KMS-11 (cell line): ENCODE measurements around the gene HSD17B3.

ENCODE experiments used
- H2AFZ ChIP-seq: fragments of 200-600 bp; sonication (generic); 2 replicates; pipeline ENCODE4 v1.6.1; 2016; ENCODE audit warnings: antibody characterized with exemption, mixed run types, low read depth
- H3K27ac ChIP-seq: fragments of 200-600 bp; sonication (generic); 2 replicates; pipeline ENCODE4 v1.6.1; 2016; ENCODE audit warnings: mild to moderate bottlenecking, mixed run types
- H3K27me3 ChIP-seq: fragments of 200-600 bp; sonication (generic); 2 replicates; pipeline ENCODE4 v1.6.1; 2017; ENCODE audit warnings: mild to moderate bottlenecking, low read depth, mixed run types, moderate library complexity; ENCODE audit not compliant: insufficient read depth
- H3K36me3 ChIP-seq: fragments of 200-600 bp; sonication (generic); 2 replicates; pipeline ENCODE4 v1.6.1; 2017; ENCODE audit warnings: mild to moderate bottlenecking, mixed run types; ENCODE audit not compliant: insufficient read depth
- H3K4me1 ChIP-seq: fragments of 200-600 bp; sonication (generic); 2 replicates; pipeline ENCODE4 v1.6.1; 2016; ENCODE audit warnings: mild to moderate bottlenecking, low read depth, mixed run types; ENCODE audit not compliant: poor library complexity, severe bottlenecking
- H3K4me2 ChIP-seq: fragments of 200-600 bp; sonication (generic); 2 replicates; pipeline ENCODE4 v1.7.0; 2016; ENCODE audit warnings: mild to moderate bottlenecking, mixed run types
- H3K4me3 ChIP-seq: fragments of 200-600 bp; sonication (generic); IDR thresholded peaks from 2 replicates; pipeline ENCODE4 v1.6.1; 2017; ENCODE audit warnings: low read depth, low read length, mixed read lengths; ENCODE audit not compliant: insufficient read depth
- H3K79me2 ChIP-seq: fragments of 200-600 bp; sonication (generic); 2 replicates; pipeline ENCODE4 v1.6.1; 2016; ENCODE audit warnings: low read depth, mixed run types; ENCODE audit not compliant: insufficient read depth
- H3K9ac ChIP-seq: fragments of 200-600 bp; sonication (generic); 2 replicates; pipeline ENCODE4 v1.6.1; 2016; ENCODE audit warnings: mild to moderate bottlenecking, mixed run types
- H4K20me1 ChIP-seq: fragments of 200-600 bp; sonication (generic); 2 replicates; pipeline ENCODE4 v1.6.1; 2016; ENCODE audit warnings: mild to moderate bottlenecking, mixed run types; ENCODE audit not compliant: insufficient read depth
- TF ChIP-seq, protein P1 (sequence below): fragments of 200-600 bp; sonication (generic); conservative IDR thresholded peaks from 2 replicates; pipeline ENCODE4 v1.6.1; 2017; ENCODE audit warnings: low read depth, mild to moderate bottlenecking, antibody characterized with exemption, low read length, moderate library complexity, mixed read lengths

HSD17B3 gene

DNA sequence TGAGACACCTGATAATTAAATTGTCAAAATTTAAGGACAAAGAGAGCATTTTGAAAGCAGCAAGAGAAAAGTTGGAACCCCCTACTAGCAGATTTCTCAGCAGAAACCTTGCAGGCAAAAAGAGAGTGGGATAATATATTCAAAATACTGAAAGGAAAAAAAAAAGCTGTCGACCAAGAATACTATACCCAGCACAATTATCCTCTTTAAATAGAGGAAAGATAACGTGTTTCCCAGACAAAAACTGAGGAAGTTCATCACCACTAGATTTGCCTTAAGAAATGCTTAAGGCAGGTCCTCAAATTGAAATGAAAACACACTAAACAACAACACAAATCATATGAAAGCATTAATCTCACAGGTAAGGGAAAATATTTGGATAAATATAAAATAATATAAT, 27.0 kb downstream of the HSD17B3 start:
- Histone ChIP-seq H4K20me1 (no peaks in the 10 kb centered on the region), H3K27me3 (no peaks in the 10 kb centered on the region), H3K27ac (no peak overlapping the region), H2AFZ (no peak overlapping the region), H3K36me3 (no peaks in the 10 kb centered on the region), H3K79me2 (no peaks in the 10 kb centered on the region), H3K4me2 (no peak overlapping the region), H3K4me3 (no peak overlapping the region), H3K4me1 (no peaks in the 10 kb centered on the region), H3K9ac (no peak overlapping the region)
- TF ChIP-seq, protein P1, sequence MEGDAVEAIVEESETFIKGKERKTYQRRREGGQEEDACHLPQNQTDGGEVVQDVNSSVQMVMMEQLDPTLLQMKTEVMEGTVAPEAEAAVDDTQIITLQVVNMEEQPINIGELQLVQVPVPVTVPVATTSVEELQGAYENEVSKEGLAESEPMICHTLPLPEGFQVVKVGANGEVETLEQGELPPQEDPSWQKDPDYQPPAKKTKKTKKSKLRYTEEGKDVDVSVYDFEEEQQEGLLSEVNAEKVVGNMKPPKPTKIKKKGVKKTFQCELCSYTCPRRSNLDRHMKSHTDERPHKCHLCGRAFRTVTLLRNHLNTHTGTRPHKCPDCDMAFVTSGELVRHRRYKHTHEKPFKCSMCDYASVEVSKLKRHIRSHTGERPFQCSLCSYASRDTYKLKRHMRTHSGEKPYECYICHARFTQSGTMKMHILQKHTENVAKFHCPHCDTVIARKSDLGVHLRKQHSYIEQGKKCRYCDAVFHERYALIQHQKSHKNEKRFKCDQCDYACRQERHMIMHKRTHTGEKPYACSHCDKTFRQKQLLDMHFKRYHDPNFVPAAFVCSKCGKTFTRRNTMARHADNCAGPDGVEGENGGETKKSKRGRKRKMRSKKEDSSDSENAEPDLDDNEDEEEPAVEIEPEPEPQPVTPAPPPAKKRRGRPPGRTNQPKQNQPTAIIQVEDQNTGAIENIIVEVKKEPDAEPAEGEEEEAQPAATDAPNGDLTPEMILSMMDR = no peak

DNA sequence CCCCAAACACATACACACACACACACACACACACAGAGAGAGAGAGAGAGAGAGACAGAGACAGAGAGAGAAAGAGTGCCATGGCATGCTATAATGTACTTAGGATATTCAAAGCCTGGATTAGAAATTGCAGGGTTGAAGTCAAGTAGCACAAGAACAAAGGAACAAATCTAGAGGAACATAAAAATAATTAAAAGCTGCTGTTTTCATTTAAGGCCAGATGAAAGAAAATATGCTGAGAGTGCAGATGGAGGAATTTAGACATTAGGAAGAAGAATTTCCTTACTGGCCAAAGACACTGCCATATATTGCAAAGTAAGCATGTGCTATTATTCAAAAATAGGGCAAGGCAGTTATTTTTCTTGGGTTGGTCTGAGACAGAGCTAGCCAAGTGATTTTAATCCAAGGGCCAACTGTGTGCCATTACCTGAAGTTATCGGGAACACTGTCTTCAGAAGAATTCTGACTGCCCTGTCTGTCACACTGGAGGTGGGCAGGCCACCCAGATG, 31.7 kb downstream of the HSD17B3 start:
- Histone ChIP-seq H3K79me2 (no peaks in the 10 kb centered on the region), H3K36me3 (no peaks in the 10 kb centered on the region), H4K20me1 (no peaks in the 10 kb centered on the region), H3K9ac (no peak overlapping the region), H2AFZ (no peak overlapping the region), H3K4me3 (no peak overlapping the region), H3K4me2 (no peak overlapping the region), H3K27me3 (no peaks in the 10 kb centered on the region), H3K4me1 (no peaks in the 10 kb centered on the region), H3K27ac (no peak overlapping the region)
- TF ChIP-seq, protein P1 = no peak

DNA sequence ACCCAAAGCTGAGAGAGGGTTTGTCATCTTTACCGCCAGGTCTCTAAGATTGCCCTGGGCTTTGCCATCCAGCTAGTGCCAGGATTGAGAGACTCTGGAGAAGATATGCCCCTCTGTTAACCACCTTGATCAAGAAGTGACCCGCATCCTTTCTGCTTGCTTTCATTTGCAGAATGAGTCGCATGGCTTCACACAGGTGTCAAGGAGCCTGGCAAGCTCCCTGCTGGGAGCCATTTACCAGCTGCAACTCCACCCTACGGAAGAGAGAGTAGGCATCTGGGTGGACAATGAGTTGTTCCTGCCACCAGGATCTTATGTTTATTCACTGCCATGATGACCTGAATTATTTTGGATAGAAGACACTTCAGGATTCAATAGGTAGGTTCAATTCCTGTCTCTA, 43.0 kb downstream of the HSD17B3 start:
- Histone ChIP-seq H3K27ac (no peak overlapping the region), H4K20me1 (no peaks in the 10 kb centered on the region), H2AFZ (no peak overlapping the region), H3K4me1 (no peaks in the 10 kb centered on the region), H3K9ac (no peak overlapping the region), H3K4me3 (no peak overlapping the region), H3K27me3 (no peaks in the 10 kb centered on the region), H3K36me3 (no peaks in the 10 kb centered on the region), H3K79me2 (no peaks in the 10 kb centered on the region), H3K4me2 (no peak overlapping the region)
- TF ChIP-seq, protein P1 = no peak

DNA sequence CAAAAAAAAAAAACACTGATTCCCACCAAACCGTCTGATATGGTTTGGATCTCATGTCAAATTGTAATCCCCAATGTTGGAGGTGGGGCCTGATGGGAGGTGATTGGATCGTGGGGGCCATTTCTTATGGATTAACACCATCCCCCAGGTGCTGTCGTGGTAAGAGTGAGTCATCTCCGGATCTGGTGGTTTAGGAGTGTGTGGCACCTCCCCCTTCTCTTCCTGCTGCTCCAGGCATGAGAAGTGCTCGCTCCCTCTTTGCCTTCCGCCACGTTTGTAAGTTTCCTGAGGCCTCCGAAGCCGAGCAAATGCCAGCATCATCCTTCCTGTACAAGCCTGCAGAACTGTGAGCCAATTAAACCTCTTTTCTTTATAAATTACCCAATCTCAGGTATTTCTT, 45.2 kb downstream of the HSD17B3 start:
- Histone ChIP-seq H2AFZ (no peak overlapping the region), H3K79me2 (no peaks in the 10 kb centered on the region), H4K20me1 (no peaks in the 10 kb centered on the region), H3K4me1 (peaks cover 16% of the 10 kb centered on the region), H3K27ac (no peak overlapping the region), H3K4me3 (no peak overlapping the region), H3K27me3 (no peaks in the 10 kb centered on the region), H3K36me3 (no peaks in the 10 kb centered on the region), H3K4me2 (no peak overlapping the region), H3K9ac (no peak overlapping the region)
- TF ChIP-seq, protein P1 = no peak
